ENCODE measurements around the gene VASP. TPM values are rescaled to one million over a fixed set of nuclear protein-coding genes. Genes with fewer than 3 reads are reported as not detected.

VASP gene
- total and polyA plus RNA-seq, 2 of the 13 experiments (the other 11 are each of a cell fraction or from before 2014, with no cell fraction given), result 41.8 to 67.1 TPM

DNA sequence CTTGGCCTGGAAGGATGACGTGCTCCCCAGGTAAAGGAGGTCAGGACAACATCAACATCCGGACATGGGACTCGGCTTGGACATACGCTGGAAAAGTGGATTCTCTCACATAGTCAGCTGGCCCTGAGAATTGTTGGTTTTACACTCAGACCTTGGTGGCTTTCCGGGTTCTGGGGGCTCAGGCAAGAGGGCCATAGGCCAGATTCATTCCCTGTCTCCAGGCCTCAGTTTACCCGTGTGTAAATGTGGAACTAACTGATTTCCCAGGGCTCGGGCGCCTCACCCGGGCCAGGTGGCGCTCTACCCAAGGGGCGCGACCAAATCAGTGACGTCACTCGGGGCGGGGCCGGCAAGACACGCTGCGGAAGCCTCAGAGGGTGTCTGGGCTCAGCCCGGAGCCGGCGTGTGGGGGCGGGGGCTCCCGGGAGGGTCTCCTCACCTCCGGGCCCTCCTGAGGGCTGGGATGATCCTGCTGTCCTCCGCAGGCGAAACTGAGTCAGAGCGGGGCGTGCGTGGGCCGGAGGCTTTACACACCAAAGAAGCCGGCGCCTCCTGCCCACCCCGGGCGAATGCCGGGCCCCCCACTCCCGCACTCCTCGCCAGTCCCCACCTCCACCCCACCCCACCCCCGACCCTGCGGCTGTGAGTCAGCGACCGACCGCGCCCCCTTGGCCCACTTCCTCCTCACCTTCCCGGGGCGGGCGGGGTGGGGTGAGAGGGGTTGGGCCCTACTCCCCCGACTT, 862 bp upstream of the VASP start (continued):
- TF ChIP-seq, protein P1, sequence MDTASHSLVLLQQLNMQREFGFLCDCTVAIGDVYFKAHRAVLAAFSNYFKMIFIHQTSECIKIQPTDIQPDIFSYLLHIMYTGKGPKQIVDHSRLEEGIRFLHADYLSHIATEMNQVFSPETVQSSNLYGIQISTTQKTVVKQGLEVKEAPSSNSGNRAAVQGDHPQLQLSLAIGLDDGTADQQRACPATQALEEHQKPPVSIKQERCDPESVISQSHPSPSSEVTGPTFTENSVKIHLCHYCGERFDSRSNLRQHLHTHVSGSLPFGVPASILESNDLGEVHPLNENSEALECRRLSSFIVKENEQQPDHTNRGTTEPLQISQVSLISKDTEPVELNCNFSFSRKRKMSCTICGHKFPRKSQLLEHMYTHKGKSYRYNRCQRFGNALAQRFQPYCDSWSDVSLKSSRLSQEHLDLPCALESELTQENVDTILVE (CRISPR knock-in tag; IDR thresholded peaks at IDR 0.05), result no peak
- TF ChIP-seq ZNF564 (CRISPR knock-in tag; IDR thresholded peaks at IDR 0.05), result no peak
- TF ChIP-seq FOXA1 (IDR thresholded peaks at IDR 0.05), result no peak
- TF ChIP-seq FOXA1 (CRISPR knock-in tag; IDR thresholded peaks at IDR 0.05), result no peak
- TF ChIP-seq, protein P2, sequence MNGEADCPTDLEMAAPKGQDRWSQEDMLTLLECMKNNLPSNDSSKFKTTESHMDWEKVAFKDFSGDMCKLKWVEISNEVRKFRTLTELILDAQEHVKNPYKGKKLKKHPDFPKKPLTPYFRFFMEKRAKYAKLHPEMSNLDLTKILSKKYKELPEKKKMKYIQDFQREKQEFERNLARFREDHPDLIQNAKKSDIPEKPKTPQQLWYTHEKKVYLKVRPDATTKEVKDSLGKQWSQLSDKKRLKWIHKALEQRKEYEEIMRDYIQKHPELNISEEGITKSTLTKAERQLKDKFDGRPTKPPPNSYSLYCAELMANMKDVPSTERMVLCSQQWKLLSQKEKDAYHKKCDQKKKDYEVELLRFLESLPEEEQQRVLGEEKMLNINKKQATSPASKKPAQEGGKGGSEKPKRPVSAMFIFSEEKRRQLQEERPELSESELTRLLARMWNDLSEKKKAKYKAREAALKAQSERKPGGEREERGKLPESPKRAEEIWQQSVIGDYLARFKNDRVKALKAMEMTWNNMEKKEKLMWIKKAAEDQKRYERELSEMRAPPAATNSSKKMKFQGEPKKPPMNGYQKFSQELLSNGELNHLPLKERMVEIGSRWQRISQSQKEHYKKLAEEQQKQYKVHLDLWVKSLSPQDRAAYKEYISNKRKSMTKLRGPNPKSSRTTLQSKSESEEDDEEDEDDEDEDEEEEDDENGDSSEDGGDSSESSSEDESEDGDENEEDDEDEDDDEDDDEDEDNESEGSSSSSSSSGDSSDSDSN (CRISPR knock-in tag; IDR thresholded peaks at IDR 0.05), result peak; percentile 49; the same call in 1 of the 2 replicates
- peak; percentile 68 for TF ChIP-seq ZEB1 (IDR thresholded peaks at IDR 0.05; ENCODE audit: insufficient replicate concordance, low read depth)
- TF ChIP-seq ZNF652 (CRISPR knock-in tag; IDR thresholded peaks at IDR 0.05; ENCODE audit: borderline replicate concordance, low read depth), result no peak
- TF ChIP-seq SP5 (CRISPR knock-in tag; IDR thresholded peaks at IDR 0.05; ENCODE audit: borderline replicate concordance, low read depth), result no peak
- no peak for TF ChIP-seq ZNF484 (CRISPR knock-in tag; IDR thresholded peaks at IDR 0.05; ENCODE audit: borderline replicate concordance, low read depth)
- no peak for TF ChIP-seq ZNF773 (CRISPR knock-in tag; IDR thresholded peaks at IDR 0.05; ENCODE audit: borderline replicate concordance)
- TF ChIP-seq, protein P3, sequence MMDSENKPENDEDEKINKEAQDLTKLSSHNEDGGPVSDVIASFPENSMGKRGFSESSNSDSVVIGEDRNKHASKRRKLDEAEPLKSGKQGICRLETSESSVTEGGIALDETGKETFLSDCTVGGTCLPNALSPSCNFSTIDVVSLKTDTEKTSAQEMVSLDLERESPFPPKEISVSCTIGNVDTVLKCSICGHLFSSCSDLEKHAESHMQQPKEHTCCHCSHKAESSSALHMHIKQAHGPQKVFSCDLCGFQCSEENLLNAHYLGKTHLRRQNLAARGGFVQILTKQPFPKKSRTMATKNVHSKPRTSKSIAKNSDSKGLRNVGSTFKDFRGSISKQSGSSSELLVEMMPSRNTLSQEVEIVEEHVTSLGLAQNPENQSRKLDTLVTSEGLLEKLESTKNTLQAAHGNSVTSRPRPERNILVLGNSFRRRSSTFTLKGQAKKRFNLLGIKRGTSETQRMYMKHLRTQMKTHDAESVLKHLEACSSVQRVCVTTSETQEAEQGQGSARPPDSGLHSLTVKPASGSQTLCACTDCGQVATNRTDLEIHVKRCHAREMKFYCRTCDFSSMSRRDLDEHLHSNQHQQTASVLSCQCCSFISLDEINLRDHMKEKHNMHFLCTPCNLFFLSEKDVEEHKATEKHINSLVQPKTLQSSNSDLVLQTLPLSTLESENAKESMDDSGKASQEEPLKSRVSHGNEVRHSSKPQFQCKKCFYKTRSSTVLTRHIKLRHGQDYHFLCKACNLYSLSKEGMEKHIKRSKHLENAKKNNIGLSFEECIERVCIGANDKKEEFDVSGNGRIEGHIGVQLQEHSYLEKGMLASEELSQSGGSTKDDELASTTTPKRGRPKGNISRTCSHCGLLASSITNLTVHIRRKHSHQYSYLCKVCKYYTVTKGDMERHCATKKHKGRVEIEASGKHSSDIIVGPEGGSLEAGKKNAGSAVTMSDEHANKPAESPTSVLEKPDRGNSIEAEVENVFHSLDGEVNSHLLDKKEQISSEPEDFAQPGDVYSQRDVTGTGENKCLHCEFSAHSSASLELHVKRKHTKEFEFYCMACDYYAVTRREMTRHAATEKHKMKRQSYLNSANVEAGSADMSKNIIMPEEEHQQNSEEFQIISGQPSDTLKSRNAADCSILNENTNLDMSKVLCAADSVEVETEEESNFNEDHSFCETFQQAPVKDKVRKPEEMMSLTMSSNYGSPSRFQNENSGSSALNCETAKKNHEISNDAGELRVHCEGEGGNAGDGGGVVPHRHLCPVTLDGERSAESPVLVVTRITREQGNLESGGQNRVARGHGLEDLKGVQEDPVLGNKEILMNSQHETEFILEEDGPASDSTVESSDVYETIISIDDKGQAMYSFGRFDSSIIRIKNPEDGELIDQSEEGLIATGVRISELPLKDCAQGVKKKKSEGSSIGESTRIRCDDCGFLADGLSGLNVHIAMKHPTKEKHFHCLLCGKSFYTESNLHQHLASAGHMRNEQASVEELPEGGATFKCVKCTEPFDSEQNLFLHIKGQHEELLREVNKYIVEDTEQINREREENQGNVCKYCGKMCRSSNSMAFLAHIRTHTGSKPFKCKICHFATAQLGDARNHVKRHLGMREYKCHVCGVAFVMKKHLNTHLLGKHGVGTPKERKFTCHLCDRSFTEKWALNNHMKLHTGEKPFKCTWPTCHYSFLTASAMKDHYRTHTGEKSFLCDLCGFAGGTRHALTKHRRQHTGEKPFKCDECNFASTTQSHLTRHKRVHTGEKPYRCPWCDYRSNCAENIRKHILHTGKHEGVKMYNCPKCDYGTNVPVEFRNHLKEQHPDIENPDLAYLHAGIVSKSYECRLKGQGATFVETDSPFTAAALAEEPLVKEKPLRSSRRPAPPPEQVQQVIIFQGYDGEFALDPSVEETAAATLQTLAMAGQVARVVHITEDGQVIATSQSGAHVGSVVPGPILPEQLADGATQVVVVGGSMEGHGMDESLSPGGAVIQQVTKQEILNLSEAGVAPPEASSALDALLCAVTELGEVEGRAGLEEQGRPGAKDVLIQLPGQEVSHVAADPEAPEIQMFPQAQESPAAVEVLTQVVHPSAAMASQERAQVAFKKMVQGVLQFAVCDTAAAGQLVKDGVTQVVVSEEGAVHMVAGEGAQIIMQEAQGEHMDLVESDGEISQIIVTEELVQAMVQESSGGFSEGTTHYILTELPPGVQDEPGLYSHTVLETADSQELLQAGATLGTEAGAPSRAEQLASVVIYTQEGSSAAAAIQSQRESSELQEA (CRISPR knock-in tag; IDR thresholded peaks at IDR 0.05; ENCODE audit: not compliant biosample characterization), result no peak
- no peak for TF ChIP-seq ZNF383 (CRISPR knock-in tag; IDR thresholded peaks at IDR 0.05; ENCODE audit: borderline replicate concordance)
- TF ChIP-seq, protein P4, sequence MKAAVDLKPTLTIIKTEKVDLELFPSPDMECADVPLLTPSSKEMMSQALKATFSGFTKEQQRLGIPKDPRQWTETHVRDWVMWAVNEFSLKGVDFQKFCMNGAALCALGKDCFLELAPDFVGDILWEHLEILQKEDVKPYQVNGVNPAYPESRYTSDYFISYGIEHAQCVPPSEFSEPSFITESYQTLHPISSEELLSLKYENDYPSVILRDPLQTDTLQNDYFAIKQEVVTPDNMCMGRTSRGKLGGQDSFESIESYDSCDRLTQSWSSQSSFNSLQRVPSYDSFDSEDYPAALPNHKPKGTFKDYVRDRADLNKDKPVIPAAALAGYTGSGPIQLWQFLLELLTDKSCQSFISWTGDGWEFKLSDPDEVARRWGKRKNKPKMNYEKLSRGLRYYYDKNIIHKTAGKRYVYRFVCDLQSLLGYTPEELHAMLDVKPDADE (CRISPR knock-in tag; IDR thresholded peaks at IDR 0.05), result no peak
- TF ChIP-seq ATAD3A (CRISPR knock-in tag; IDR thresholded peaks at IDR 0.05), result no peak
- TF ChIP-seq, protein P5, sequence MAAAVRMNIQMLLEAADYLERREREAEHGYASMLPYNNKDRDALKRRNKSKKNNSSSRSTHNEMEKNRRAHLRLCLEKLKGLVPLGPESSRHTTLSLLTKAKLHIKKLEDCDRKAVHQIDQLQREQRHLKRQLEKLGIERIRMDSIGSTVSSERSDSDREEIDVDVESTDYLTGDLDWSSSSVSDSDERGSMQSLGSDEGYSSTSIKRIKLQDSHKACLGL (CRISPR knock-in tag; IDR thresholded peaks at IDR 0.05), result 0 out of 2 replicates have a peak, but pooled peaks have one; percentile 30
- TF ChIP-seq PTBP1 (IDR thresholded peaks at IDR 0.05; ENCODE audit: low read depth, low read length, poor library complexity, severe bottlenecking), result no peak
